HG02571 (cell line): ENCODE results near the gene RHOXF1.
"Not testable (repeated sequence)": the region's sequence is repeated elsewhere in the genome, so short reads cannot be mapped to it uniquely, and the experiment has no call there.

Experiments used
- ATAC-seq: cut with Tn5 transposase; IDR thresholded peaks from one replicate; pipeline ENCODE4 v1.9.1; 2021; ENCODE audit warnings: mild to moderate bottlenecking, moderate library complexity; ENCODE audit not compliant: unreplicated experiment

The RHOXF1 gene

DNA sequence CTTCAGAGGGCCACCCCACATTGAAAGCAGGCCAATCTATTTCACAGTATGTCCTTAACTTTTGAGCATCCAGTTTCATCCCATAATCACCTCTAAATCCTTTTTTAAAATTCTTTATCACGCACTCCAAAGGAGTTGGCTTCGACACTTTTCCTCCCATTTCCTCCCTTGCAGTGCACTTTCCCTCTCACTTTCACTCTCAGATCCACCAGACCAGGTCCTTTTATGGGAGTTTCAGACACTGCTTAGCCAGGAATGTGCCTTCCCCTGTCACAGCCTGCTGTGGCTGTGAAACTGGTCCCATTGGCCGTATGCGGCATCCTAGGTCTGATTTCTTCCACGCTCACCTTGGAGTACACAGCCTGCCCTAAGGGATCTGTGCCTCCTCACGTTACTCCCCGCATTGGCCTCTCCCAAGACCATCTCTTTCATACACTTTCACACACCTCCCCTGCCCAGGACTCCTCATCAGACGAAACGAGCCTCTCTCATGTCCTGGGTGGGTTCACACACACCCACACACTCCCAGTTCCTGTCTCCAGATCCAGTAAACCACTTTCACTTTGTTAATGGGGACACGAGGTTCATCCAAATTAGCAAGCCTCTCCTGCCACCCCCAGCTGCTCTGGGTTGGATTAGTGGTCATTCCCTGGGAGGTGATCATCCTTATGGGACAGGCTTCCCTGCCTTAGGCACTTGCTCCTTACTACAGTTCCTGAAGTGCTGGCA is 28.3 kb downstream of the RHOXF1 start:
- ATAC-seq, result no peak

- not testable (repeated sequence) for ATAC-seq
These were observed 30.0 kb downstream of the RHOXF1 start for GRCh38 chrX:120085553-120086185.

DNA sequence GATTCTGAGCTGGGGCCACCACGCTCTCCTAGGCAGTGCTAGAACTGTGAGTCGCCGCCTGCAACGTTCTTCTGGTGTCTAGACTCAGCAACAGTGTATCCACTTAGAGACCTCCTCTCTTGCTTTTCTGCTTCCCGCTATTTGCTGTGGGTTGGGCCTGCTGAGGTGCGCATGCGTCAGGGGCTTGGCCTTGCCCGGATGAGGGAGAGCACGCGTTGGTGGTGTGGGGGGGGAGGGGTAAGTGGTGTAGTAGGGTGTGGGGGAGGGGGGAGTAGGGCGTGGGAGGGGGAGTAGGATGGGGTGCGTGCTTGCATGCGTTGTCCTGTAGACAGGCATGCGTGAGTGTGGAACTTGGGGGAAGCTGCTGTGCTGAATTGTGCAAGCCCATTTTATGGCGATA is 38.1 kb downstream of the RHOXF1 start, which contains the start of gene RHOXF2B:
RHOXF2B (minus strand) TSS at position 101 of the 400 bp plus-strand sequence. CDS start 138 bp downstream, outside the sequence.
- not testable (repeated sequence) for ATAC-seq

- not testable (repeated sequence) for ATAC-seq
These were observed 49.5 kb downstream of the RHOXF1 start for GRCh38 chrX:120066169-120066568.
